Measurements from ENCODE around the gene FBXO39.
A peak's percentile ranks its signal among the peaks of the same experiment; 100 is the strongest.

FBXO39 gene

DNA sequence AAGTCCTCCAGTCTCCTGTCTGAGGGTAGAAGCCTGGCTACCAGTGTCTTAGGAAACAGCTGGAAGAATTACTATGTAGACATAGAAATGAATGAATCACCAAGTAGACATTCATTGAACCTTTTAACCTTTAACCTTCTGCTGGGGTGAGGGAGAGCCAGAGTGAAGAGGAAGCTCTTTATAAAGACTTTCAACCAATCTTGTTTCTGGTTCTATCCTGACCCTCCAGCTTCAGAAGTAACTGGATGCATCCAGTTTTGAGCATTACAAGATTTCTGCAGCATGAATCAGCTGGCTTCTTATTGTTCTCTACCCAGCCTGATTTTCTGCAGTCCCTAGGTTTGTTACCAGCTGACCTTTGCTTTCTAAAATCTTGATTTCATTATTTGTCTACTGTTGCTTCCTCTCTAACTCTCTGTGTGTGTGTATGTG, 47.0 kb downstream of the FBXO39 start:
- no peak overlapping the region for H3K4me3 ChIP-seq (ENCODE audit: low read depth, low read length)
- TF ChIP-seq, protein P1, sequence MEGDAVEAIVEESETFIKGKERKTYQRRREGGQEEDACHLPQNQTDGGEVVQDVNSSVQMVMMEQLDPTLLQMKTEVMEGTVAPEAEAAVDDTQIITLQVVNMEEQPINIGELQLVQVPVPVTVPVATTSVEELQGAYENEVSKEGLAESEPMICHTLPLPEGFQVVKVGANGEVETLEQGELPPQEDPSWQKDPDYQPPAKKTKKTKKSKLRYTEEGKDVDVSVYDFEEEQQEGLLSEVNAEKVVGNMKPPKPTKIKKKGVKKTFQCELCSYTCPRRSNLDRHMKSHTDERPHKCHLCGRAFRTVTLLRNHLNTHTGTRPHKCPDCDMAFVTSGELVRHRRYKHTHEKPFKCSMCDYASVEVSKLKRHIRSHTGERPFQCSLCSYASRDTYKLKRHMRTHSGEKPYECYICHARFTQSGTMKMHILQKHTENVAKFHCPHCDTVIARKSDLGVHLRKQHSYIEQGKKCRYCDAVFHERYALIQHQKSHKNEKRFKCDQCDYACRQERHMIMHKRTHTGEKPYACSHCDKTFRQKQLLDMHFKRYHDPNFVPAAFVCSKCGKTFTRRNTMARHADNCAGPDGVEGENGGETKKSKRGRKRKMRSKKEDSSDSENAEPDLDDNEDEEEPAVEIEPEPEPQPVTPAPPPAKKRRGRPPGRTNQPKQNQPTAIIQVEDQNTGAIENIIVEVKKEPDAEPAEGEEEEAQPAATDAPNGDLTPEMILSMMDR (conservative IDR thresholded peaks at IDR 0.05; ENCODE audit: low read depth, low read length) = no peak
- DNase-seq (ENCODE audit: low read depth) = peak; percentile 85

DNA sequence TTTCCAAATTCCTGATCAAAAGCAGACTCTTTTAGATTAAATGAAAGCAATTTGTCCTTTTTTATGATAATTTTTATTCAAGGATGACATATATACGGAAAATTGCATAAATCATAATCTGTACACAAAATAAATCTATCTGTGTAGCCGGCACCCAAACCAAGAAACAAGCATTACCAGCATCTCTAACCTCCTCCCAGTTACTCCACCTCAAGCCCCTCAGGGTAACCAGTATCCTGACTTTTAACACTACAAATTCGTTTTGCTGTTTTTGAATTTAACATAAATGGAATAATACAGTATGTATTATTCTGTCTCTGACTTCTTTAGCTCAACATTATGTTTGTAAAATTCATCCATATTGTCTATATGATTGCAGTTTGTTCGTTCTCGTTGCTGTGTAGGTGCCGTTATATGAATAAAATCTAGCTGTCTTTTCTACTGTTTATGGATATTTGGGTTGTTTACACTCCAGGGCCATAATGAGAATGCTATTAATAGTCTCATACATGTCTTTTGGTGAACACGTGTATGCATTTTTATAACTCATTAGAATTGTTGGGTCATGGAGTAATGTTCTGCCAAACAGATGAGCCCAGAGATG, 54.5 kb downstream of the FBXO39 start:
- TF ChIP-seq, protein P1 (conservative IDR thresholded peaks at IDR 0.05; ENCODE audit: low read depth, low read length) = no peak
- DNase-seq (ENCODE audit: low read depth) = no peak
- H3K4me3 ChIP-seq (ENCODE audit: low read depth, low read length) = no peak overlapping the region

DNA sequence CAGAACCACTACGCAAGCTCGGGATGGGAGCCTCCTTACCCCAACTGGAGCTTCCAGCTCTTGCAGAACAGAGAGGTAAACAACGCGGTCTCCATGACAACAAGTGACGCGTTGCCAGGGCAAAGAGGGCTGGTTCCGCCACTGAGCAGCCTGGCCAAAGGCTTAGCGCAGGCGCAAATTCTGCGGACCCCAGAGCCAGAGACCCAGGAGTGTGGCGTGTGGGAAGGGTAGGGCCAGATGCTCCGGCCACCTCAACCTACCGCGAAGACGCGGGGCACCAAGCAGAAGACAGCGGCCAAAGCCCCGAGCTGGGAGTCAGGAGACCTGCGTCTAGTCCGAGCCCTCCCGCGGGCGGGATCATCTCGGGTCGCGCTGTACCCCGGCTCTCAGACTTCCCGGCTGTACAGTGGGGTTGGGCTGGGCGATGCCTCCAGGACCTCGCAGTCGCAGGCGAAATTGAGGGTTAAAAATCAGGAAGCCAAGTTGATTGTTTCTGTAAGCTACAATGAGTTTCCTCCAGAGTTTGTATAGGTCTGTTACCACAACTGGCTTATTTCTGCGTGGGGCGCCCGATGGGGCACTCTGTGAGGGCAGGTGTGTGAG, 55.7 kb downstream of the FBXO39 start, which contains the start of gene TEKT1:
Gene TEKT1 (minus strand): TSS at position 69 of the 603 bp plus-strand sequence. CDS start 1,353 bp downstream, outside the sequence.
- TF ChIP-seq, protein P1 (conservative IDR thresholded peaks at IDR 0.05; ENCODE audit: low read depth, low read length) = no peak
- peak; percentile 85 for DNase-seq (ENCODE audit: low read depth)
- peak within 1 kb of the TSS; percentile 58 for H3K4me3 ChIP-seq (ENCODE audit: low read depth, low read length)

All from choroid plexus epithelial cell (primary cell).